HS-27A (cell line): ENCODE data around the gene IL1RAPL2.
A peak's percentile ranks its signal among the peaks of the same experiment; 100 is the strongest.
"Not testable (repeated sequence)": the region's sequence is repeated elsewhere in the genome, so short reads cannot be mapped to it uniquely, and the experiment has no call there.

ENCODE experiments used
- DNase-seq: peaks from one replicate; pipeline ENCODE4 v3.0.0-alpha.2; 2012; ENCODE audit warnings: low read depth, missing footprints

Gene IL1RAPL2

DNA sequence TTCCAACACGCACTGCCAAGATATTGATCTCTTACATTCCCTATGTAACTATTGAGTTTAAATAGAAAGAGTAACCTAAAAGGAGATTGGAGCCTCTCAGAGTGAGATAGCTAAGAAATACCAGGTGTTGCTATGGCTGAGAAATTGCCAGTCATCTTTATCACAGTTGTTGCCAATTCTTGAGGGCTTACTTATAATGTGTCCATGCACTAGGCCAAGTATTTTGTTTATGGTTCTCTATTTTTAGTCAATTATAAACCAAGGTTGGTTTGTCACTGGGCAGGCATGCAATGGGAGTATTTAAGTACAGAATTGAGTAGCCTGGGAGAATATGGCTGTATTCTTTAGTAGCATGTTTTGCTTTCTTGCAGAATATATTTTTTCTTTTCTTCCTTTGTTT, 452.9 kb downstream of the IL1RAPL2 start:
- DNase-seq = no peak

DNA sequence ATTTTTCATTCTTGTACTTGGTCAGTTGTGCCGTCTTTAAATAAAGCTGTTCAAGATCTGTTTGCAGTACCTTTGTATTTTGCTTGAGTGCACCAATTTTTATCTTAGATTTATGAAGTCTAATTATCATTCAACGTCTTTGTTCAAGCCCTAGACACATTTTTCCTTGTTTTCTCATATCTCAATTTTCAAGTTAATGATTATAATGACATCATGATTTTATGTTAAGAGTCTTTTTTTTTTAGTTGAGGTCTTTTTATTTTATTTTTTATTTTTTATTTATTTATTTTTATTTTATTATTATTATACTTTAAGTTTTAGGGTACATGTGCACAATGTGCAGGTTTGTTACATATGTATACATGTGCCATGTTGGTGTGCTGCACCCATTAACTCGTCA, 463.0 kb downstream of the IL1RAPL2 start:
- DNase-seq = not testable (repeated sequence)

DNA sequence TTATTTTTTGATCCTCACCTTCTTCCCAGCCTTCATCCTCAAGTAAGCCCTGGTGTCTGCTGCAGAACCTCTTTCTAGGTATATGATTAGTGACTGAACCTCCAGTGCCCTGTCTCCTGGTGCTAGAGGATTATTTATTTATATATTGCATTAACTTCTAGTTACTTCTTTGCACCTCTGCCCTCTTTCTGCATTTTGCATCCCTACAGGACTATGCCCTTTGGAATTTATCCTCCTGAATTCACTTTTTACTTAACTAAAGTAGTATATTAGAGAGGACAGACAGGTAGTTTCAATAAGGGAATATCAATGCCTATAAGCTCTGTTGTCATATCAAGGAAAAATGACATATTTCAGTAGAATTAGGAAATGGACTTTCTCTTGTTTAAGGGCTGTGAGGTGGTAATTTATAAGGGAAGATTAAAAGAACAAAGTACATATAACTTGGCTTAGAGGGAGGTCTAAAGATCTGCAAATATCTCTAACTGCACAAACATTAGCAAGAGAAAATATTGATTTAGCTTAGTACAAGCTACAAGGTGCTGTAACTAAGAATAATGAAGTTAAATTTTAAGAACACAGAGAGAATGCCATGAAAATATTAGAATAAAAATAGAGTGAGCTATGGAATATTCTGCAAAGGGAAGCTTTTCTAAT, 472.8 kb downstream of the IL1RAPL2 start:
- no peak for DNase-seq

DNA sequence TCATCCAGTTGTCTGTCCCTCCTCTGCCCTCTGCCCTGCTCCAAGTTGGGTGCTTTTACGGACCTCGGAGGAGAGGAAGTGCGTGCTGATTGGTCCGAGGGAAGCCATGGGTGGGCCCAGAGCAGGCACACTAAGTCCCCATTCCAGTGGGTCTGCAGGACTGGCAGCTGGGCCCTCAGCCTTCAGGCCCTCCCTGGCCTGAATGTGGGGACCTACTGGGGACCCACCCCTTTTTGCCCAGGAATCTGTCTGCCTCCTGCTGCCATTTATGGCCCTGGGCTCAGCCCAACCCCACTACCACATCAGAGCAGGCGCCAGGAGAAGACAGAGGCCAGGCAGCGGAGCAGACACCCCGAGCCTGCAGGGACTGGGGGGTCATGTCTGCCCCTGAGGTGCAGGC, 484.9 kb downstream of the IL1RAPL2 start:
- DNase-seq = no peak

DNA sequence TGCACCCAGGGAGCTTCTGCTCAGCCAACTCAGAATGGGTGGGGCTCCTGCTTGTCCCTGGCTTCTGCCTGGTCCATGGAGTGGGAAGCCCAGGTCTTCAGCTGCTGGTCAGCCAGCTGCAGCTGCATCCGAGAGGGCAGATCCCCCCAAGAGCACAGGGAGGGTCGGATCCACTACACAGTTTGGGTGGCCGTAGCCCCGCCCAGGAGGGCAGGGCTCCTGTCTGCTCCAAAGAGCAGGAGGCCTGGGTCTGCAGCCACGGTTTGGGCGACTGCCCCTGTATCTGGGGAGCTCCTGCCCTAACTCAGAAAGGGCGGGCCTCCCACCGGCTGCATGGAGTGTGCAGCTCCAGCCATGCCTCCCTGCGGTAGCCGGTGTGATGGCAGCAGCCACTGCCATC, 485.4 kb downstream of the IL1RAPL2 start:
- no peak for DNase-seq

DNA sequence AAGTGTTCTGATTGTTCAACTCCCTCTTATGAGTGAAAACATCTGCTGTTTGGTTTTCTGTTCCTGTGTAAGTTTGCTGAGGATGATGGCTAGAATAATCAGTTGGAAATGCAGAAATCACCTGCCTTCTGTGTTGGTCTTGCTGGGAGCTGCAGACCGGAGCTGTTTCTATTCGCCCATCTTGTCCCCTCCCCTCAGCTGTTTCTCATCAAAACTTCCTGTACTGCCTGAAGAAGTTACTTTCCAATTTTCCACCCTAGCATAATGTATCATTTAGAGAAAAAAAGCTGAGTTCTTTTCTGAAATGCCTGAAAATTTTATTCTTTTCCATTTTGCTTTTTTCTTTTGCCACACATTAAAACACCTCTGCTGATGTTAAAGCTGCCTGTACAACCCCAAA, 486.9 kb downstream of the IL1RAPL2 start:
- DNase-seq = no peak

DNA sequence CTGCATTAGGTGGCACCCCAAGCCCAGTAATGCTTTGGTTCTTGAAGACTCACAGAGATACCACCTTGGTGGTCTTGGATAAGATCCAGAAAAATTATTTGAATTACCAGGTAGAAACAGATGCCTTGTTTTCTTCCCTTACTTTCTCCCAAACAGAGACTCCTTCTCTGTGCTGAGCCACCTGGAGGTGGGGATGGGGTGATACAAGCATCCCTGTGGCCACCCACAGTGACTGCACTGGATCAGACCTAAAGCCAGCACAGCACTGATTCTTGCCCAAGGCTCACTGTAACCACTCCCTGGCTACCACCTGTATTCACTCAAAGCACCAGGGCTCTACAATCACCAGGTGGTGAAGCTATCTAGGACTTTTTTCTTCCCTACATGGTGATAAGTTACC, 497.7 kb downstream of the IL1RAPL2 start:
- no peak for DNase-seq

DNA sequence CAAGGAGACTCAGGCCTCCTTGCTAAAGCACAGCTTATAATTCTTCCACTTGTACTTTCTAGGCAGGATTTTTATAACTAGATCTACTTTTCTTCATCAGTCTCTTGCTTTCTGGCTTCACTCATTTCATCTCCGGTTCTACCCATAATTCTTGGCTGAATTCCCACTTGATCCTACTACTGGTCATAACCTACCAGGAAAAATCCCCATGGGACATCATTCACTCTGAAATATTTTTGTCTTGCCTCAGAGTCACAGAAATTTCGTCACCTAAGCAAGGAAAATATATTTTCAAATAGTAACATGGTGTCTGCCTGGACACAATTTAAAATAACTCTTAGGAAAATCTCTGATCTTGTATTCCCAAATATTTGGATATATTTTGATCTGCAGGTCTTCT, 532.2 kb downstream of the IL1RAPL2 start:
- no peak for DNase-seq

DNA sequence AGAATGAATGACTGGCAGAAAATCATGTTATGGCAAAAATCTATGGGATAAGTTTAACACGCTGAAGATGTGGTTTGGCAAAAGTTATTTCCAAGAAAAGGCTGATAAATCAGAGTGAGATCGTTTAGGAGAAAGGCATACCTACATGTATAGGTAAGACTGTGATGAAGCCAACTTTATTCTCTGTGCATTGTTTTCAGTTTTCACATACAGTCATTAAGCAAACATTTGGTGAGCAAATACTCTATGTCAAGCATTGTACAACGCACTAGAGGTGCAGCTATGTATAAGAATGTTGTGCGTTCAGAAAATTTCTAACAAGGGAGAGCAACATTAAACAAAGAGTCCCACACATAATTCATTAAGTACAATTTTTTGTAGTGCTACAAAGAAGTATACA, 532.8 kb downstream of the IL1RAPL2 start:
- no peak for DNase-seq

DNA sequence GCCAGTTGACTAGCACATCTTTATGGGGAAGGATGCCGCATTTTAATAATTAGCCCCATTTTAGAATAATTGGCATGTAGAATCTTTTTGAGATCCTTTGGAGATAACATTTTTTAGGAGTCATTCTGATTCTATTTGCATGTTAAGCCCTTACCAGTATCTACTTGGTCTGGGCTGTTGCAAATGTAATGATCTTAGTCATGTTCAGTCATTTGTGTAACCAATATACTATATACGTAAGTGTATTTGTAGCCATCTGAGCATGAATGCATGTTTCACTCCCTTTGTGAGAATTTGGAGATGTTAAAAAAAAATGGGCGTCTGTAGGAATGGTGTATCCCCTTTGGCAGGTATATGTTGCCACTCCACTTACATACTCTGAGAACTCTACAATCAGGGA, 535.4 kb downstream of the IL1RAPL2 start:
- no peak for DNase-seq

DNA sequence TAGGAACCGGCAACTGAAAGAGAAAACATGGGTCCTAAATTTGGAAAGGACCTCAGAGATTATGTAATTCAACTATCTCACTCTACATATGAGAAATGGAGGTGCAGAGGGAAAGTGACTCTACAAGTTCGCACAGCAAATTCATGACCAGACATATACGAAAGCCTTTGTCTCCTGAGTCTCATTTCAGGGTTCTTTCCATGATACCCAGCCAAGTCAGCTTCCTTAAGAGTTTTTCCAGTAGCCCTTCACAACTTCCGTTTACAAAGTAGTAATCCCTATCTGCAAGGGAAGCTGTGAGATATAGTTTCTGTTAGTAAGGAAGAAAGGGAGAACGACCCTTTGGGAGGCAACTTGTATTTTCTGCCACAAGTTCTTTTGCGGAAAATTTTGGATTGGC, 543.9 kb downstream of the IL1RAPL2 start:
- DNase-seq = no peak

DNA sequence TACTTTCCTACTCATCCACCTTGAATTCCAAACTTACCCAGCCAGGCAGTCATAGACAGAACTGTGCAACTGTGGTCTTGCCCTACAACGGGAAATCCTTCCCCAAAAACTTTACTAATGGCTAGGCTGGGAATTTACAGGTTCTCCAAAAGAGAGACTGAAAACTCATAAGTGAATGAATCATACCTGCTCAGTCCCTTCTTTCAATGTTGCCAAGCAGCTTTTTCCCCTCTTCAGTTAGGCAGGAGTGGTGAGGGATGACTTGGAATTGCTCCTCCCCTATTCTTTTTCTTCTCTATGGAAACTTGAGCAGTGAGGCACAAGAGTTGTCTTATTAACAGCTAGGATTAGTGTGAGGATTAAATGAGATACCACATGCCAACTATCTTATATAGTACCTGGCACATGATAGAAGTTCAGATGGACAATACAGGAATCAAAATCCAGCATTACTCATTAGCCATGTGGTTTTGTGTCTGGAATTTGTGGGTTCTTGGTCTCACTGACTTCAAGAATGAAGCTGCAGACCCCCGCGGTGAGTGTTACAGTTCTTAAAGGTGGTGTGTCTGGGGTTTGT, 548.6 kb downstream of the IL1RAPL2 start:
- no peak for DNase-seq

DNA sequence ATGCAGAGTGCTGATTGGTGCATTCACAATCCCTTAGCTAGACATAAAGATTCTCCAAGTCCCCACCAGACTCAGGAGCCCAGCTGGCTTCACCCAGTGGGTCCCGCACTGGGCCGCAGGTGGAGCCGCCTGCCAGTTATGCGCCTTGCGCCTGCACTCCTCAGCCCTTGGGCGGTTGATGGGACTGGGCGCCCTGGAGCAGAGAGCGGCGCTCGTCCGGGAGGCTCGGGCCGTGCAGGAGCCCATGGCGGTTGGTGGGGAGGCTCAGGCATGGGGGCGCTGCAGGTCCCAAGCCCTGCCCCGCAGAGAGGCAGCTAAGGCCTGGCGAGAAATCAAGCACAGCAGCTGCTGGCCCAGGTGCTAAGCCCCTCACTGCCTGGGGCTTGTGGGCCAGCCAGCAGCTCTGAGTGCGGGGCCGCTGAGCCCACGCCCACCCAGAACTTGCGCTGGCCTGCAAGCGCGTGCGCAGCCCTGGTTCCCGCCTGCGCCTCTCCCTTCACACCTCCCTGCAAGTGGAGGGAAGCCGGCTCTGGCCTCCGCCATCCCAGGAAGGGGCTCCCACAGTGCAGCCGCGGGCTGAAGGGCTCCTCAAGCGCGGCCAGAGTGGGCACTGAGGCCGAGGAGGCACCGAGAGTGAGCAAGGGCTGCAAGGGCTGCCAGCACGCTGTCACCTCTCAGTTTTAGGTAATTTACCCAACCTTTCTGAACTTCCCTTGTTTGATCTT, 549.8 kb downstream of the IL1RAPL2 start:
- not testable (repeated sequence) for DNase-seq

DNA sequence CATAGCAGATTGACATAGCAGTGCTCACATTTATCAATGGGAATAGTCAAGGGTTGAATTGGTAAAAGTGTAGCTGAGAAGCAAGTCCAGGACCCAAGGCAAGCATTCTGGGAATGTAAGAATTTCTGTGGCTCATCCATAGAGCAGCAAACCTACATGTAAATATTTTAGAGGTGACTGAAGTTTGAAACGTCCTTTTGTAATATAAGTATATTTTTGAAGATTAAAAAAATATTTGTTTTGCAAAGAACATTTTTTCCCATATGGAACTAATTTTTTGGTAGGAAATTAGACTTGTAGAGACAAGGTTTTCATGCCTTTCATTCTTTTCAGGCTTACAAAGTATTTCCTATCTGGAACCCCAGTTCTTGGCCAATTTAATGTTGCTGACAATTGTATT, 550.5 kb downstream of the IL1RAPL2 start:
- DNase-seq = no peak

DNA sequence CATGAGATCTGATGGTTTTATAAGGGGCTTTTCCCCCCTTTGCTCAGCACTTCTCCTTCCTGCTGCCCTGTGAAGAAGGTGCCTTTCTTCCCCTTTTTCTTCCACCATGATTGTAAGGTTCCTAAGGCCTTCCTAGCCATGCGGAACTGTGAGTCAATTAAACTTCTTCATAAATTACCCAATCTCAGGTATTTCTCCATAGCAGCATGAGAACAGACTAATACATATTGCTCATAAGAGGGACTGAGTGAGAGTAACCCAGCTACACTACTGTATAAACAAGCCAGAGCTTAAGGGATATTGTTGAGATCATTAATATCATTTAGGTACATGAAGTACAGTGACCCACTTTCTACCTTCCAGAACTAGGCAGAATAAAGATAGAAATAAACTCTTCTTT, 551.6 kb downstream of the IL1RAPL2 start:
- no peak for DNase-seq

DNA sequence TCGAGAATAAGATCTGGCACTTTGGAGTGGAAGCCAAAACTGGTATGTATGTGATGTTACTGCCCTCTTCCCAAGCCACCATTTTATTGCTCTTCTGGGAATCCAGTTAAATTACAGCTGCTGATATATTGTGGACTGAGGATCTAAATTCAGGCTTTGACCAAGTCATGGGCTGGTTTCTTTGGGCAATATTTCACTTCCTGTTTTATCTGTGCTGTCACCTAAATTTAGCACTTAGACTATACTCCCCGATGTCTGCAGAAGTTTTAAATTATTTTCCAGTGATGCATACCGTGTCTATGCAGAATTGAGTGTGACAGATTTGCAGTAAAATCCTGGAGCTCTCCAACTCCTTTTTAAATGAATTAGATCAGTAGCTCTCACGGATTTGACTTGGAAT, 554.5 kb downstream of the IL1RAPL2 start:
- DNase-seq = no peak

DNA sequence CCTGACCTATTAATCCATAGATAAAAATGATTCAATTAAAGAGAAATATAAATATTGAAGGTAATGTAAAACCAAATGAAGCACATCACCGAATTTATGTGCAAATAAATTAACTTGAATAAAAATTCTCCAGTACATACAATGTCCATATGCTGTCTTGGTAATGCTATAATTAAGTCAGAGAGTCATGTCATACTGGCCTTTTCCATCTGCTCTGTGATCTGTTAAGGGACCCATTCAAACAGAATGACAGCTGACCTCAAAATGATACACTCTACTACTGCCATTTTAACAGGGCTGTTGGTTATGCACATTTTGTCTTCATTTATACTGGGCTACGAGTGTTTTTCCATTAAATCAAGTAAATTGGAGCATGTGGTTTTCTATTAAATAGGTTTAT, 555.2 kb downstream of the IL1RAPL2 start:
- no peak for DNase-seq

DNA sequence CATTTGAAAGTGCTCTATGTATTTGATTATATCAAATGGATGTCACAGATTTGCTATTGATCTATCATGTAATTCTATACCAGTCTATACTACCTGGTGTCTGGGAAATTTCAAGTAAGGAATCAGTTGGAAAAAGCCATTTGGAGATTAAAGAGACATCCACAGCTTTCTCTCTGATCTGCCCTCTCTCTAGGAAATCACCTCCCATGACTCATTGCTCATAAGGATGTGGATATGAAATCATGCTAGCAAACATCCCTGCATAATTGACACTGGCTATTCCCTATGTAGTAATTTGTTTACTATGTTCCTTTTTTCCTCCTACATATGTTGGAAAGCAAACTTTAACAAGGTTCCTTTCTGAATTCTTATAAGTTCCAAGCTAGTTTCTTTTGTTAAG, 560.2 kb downstream of the IL1RAPL2 start:
- no peak for DNase-seq

DNA sequence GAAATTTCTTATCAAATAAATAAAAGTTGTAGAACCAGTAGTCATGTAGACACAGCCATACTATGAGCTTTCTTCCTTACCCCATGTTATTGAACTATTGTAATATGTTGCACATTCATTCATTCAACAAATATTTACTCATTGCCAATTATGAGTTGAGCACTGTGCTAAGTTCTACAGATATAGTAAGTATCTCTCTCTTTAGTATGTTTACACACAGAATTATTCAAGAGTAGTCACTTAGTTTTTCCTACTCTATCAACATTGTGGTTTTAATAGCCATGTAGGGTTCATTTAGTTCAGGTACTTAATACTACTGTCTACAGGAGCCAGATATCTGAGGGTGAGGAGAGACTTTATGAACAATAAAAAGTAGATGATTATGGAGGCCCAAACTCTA, 568.3 kb downstream of the IL1RAPL2 start:
- DNase-seq = no peak

DNA sequence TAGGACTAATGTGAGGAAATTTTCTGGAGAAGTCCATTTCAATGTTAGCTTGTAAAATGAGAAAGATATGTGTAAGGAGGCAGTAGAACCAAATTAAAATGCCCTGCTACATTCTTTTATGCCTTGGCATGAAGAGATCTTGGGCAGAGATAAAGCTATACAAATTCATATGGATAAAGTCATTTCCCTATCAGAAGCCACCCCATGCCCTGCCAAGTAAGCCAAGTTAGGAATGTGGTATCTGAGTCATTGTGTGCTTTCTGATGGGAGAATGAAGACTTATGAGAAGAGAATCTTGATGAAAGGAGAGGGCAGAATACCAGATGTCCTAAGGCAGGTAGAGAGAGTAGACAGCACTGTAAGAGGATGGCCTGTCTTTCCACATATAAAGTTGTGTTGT, 570.8 kb downstream of the IL1RAPL2 start:
- DNase-seq = peak; percentile 54

DNA sequence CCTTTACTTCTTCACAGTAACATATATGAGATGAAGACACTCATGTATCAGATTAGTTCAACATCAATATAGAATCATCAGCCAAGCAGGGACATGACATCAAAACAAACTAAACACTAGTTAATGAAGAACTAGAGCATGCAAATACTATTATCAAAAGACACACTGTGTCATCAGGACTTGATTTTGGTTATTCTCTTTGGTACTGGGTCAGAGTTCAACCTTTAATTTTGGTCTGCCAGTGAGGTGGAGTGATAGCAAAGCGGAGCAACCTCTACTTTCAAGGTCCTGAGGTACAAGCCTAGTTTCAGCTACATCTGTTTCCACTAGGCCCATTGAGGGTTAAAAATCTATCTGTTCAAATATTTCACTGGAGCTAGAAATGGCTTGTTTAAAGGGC, 584.0 kb downstream of the IL1RAPL2 start:
- DNase-seq = no peak

DNA sequence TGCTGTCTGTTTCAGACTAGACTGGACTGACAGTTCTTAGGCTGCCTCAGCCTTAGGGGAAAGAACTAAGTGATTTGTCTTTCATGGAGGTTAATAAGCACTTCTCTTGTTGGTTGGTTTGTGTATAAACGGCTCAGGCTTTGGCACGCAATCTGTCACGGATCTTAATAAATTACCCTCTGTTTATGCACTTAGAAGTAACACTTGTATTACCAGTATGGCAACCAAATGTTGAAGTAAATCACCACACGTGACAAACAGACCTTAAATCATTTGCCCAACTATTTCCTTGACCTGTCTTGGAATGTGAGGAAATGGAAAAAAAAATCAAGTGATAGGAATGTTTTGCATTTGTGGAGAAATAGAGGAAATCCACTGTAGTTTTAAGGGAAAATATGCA, 584.6 kb downstream of the IL1RAPL2 start:
- DNase-seq = no peak

DNA sequence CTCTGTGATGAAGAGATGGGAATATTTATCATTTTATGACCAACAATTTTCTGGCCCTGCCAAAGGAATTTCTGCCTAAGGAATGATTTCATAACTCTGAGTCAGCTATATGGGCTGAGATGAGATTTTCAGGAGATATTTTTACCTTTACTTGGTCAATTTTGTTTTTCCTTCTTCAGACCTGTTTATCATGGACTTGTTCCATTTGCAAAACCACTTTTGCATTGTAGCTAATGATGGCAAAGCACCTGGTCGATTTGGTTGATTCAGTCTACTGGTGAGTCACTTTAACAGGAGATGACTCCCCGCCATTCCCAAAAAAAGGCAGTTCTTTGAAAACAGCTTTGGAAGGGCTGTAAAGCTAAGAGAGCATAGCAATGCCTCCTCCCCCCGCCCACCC, 601.2 kb downstream of the IL1RAPL2 start:
- DNase-seq = peak; percentile 19

DNA sequence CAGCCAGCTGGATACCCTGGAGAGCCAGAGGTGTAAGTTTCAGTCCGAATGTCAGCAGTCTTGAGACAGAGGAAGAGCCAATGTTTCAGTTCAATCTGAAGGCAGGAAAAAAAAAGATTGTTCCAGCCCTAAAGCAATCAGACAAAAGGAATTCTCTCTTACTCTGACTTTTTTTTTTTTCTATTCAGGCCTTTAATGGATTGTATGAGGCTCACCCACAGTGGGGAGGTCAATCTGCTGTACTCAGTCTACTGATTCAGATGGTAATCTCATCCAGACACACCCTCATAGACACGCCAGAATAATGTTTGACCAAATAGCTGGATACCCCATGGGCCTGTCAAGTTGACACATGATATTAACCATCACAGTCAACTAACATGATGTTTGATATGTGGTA, 602.6 kb downstream of the IL1RAPL2 start:
- DNase-seq = peak; percentile 17
